HFF-Myc (cell line): ENCODE data around the gene DMAC2L.
"Not testable (repeated sequence)": the region's sequence is repeated elsewhere in the genome, so short reads cannot be mapped to it uniquely, and the experiment has no call there.

Experiments
- DNase-seq: peaks from one replicate; pipeline ENCODE4 v3.0.0-alpha.2; 2011; ENCODE audit warnings: low read depth; ENCODE audit errors: extremely low read depth
- H3K4me3 ChIP-seq: replicated peaks from 2 replicates; pipeline ENCODE4 v1.5.1; 2011; ENCODE audit warnings: low read depth, mild to moderate bottlenecking, control low read depth, low read length
- CTCF ChIP-seq: IDR thresholded peaks from 2 replicates; pipeline ENCODE4 v1.5.1; 2012; ENCODE audit warnings: mild to moderate bottlenecking, low read depth, low read length, control low read depth; ENCODE audit errors: missing control alignments

Gene DMAC2L

GRCh38 chr14:50359631-50360030 is 47.5 kb downstream of the DMAC2L start:
- TF ChIP-seq CTCF, result no peak
- no peak overlapping the region for H3K4me3 ChIP-seq
- DNase-seq, result no peak

GRCh38 chr14:50360093-50360492 is 48.0 kb downstream of the DMAC2L start:
- DNase-seq, result no peak
- no peak overlapping the region for H3K4me3 ChIP-seq
- TF ChIP-seq CTCF, result no peak

- DNase-seq, result no peak
- no peak for TF ChIP-seq CTCF
- H3K4me3 ChIP-seq, result no peak overlapping the region
Observed at GRCh38 chr14:50360851-50361250, 48.7 kb downstream of the DMAC2L start.

- not testable (repeated sequence) for DNase-seq, H3K4me3 ChIP-seq
Observed at GRCh38 chr14:50361473-50362403, 49.6 kb downstream of the DMAC2L start.

- DNase-seq, result no peak
- TF ChIP-seq CTCF, result no peak
- H3K4me3 ChIP-seq, result no peak overlapping the region
Observed at GRCh38 chr14:50362764-50363713, 50.9 kb downstream of the DMAC2L start.

GRCh38 chr14:50363714-50364111 is 51.6 kb downstream of the DMAC2L start:
- no peak for DNase-seq
- TF ChIP-seq CTCF, result no peak
- no peak overlapping the region for H3K4me3 ChIP-seq

- no peak for TF ChIP-seq CTCF
- no peak for DNase-seq
- no peak overlapping the region for H3K4me3 ChIP-seq
Observed at GRCh38 chr14:50364792-50365191, 52.7 kb downstream of the DMAC2L start.

GRCh38 chr14:50365572-50365971 is 53.4 kb downstream of the DMAC2L start:
- H3K4me3 ChIP-seq, DNase-seq: not testable (repeated sequence)
